OCI-LY7 (cell line): ENCODE data around the gene FAM171A2.

Experiments
- EZH2phosphoT487 ChIP-seq: fragments of 200-600 bp; sonication (generic); IDR thresholded peaks from 2 replicates; pipeline ENCODE4 v1.6.1; 2018; ENCODE audit warnings: low read depth, borderline replicate concordance, mild to moderate bottlenecking, mixed run types, antibody characterized with exemption, low read length, moderate library complexity, mixed read lengths
- TF ChIP-seq, protein P1 (sequence below): fragments of 200-600 bp; sonication (generic); conservative IDR thresholded peaks from 2 replicates; pipeline ENCODE4 v1.5.1; 2014; ENCODE audit warnings: mild to moderate bottlenecking, antibody characterized with exemption, low read length, moderate library complexity, mixed read lengths

DNA sequence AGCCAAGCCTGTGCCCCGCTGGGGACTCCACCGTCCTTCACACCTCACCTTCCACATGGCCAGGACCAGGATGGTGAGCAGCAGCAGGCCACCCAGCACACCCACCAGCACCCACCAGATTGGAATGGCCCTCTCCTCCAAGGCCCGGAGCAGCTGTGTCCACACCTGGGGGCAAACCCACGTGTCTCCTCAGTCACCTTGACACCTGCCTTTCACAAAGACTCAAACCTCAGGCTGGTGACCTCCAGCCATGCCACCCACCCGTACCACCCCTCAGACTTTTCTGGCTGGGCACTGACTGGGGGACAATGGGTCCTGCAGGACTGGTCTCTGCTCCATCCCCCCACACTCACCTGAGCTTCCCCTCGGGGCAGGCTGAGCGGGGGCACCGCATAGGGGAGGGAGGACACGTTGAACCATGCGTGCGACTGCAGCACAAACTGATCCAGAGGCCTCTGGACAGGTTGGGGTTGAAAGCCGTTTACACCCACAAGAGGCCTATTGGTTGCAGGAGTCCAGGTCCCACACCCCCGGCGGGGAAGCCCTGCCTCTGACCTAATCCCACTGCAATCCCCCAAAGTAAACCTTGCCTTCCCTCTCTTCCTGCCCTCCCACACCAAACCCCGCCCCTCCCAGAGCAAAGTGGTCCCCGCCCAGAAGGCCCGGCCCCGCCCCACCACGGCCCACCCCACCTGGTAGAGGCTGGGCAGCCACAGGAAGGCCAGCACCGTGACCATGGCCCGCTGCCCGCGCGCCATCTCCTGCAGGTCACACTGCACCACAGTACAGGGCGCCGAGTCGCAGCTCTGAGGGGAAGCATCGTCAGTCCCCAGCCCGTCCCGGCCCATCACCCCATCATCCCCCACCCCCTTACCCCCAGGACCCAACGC is 10.9 kb upstream of the FAM171A2 start:
- TF ChIP-seq EZH2phosphoT487, result no peak
- TF ChIP-seq, protein P1, sequence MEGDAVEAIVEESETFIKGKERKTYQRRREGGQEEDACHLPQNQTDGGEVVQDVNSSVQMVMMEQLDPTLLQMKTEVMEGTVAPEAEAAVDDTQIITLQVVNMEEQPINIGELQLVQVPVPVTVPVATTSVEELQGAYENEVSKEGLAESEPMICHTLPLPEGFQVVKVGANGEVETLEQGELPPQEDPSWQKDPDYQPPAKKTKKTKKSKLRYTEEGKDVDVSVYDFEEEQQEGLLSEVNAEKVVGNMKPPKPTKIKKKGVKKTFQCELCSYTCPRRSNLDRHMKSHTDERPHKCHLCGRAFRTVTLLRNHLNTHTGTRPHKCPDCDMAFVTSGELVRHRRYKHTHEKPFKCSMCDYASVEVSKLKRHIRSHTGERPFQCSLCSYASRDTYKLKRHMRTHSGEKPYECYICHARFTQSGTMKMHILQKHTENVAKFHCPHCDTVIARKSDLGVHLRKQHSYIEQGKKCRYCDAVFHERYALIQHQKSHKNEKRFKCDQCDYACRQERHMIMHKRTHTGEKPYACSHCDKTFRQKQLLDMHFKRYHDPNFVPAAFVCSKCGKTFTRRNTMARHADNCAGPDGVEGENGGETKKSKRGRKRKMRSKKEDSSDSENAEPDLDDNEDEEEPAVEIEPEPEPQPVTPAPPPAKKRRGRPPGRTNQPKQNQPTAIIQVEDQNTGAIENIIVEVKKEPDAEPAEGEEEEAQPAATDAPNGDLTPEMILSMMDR, result no peak
